T-helper 22 cell (primary cell): ENCODE results near the gene PLOD2.
"Not testable (repeated sequence)": the region's sequence is repeated elsewhere in the genome, so short reads cannot be mapped to it uniquely, and the experiment has no call there.

Source experiments
- DNase-seq: peaks from one replicate; pipeline ENCODE4 v3.0.0-alpha.2; 2020; ENCODE audit warnings: low read depth

Gene PLOD2

DNA sequence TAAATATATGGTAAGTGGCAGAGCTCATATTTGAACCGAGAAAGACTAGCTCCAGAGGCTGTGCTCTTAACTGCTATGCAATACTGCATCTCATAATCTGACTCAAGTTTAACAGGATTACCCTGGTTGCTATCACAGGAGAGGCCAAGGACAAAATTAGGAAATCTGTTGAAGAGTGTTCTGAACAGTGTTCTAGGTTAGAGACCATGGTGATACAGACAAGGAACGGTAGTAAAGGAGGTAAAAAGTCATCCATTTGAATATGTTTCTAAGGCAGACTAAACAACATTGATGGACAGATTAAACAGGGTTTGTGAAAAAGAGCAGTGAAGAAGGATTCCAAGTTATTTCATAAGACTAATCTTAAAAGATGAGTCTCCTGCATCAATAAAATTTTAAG is 22.1 kb downstream of the PLOD2 start:
- no peak for DNase-seq

DNA sequence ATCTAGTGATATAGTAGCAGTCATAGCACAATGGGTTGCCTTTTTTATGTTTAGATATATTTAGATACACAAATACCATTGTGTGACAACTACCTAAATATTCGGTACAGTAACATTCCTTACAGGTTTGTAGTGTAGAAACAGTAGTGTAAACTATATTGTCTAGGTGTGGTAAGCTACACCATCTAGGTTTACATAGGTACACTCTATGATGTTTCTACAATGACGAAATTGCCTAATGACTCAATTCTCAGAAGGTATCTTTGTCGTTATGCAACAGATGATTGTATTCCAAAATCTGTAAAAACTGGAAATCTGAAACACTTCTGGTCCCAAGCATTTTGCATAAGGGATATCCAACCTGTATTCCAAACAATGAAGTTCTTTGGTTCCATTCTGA is 24.3 kb downstream of the PLOD2 start:
- no peak for DNase-seq

DNA sequence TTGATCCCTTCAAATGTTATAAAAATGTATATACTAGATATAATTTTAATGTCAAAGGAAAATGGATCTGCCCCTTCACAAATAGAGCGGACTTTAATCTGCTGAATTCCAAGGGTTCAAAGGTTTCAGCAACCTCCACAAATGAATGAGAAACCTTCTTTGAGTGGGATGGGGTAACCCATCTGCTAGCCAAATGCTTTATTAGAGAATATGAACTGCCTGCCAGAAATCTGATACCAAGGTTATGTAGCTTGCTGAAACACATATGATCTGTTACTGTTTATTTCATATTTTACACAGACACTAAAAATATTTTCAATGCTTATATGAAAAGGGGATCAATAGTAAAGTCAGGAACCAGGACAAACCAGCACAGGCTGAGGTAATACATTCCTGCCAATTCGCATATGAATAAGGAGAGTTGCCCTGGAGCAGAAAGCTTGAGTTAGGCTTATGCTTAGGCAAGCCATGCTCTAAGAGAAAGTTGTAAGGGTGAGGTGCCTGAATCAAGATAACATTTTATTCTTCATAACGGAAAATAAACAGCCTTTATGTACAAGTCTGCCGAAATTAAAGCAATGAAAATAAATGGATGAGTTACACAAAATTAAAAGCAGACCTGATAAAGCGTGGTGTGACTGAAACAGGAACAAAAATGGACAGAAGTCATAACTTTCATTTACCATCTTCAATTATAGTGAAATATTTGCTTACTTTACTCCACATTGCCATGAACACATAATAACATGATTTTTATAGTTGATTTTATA is 26.5 kb downstream of the PLOD2 start:
- DNase-seq = no peak

DNA sequence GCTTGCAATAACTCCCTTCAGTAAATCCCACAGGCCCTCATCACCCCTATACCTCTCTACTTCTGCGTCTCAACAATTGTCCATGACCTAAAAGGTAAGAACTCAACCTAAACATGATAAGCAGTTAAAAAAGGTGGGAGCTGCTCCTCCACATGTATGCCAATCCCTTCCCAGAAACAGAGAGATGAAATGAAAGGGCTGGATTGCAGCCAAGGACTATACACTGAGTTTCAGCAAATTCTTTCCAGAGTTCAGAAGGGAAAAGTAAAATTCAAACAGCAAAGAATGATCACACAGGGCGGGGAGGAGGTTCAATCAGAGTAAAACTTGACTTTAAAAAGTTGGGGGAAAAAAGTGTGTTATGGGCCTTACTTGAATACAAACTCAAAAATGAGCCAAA is 27.5 kb downstream of the PLOD2 start:
- DNase-seq = no peak

DNA sequence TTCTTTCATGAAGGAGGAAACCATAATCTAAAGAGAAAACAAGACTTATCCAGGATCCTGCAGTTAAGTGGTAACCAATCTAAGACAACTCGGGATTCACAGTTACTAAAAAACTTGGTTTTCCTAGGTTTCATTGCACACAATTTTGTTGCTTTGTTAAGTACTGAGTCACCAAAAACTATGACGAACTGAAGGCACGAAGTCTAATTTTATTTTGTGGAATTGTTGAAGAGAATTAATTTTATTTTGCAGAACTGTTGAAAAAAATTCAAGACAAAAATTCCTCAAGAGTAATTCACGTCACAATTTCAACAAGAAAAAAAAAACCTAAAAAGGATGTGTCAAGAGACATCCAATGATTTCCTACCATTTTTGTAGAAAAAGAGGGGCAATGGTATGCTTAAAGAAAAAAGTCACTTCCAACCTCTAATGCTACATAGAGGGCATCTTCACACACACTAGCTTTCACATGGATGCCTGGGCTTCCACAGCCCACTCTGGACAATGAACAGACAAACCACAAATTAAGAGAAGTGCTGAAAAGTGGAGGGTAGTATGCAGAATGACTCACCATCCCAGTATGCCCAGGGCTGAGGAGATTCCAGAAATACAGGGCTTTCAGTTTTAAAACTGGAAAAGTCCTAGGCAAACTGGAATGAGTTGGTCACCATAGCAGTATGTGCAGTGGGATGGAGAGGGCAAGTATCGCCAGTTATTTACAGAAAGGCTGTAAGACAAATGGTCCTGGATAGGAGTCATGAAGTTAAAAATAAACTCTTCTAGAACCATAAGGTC is 29.2 kb downstream of the PLOD2 start:
- no peak for DNase-seq

DNA sequence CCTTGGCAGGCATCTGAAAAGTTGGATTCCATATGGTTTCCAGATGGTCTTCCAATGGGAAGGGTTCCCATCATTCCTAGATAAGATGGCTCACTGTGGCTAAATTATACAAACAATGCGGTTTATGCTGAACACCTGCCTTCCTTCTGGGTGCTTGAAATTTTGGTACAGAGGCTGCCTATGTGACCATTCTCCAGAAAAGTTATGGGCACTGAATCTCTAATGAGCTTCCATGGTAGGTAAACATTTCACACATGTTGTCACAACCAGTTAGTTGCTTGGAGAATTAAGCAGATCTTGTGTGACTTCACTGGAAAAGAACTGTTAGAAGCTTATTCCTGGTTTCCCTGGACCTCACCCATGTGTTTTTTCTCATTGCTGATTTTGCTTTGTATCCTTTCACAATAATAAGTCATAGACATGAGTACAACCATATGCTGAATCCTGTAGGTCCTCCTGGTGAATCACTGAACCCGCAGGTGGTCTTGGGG is 30.1 kb downstream of the PLOD2 start:
- DNase-seq = no peak

DNA sequence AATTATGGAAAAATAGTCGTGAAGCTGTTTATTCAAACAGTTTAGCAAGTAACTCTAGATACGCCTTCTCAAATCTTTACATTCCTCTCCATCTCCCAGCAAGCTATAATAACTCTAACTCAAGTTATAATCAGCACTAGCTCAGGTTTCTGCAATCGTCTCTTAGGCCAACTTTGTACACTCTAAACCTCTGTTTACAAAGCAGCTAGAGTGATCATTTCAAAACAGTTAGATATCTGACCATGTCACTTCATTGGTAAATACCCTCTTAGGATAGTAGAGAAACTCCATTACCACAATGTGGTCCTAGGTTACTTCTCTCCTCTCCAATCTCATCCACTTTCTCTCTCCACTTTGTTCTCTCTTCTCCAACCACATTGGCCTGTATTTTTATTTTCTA is 31.2 kb downstream of the PLOD2 start:
- no peak for DNase-seq

DNA sequence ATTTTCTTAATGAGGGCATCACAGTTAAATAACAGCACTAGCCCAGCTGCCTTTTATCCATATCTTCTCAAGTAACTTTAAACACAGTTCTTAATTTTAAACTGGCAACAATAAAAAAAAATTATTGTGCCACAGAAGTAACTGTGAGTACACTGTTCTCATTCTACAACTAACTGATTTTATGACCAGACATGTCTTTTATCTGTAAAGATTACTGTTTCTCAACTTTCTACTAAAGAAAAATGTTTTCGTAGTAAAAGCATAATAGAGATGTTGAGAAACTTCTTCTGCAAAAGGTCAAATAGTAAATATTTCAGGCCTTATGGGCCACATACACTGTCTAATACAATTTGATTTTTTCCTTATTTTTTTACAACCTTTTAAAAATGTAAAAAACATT is 32.0 kb downstream of the PLOD2 start:
- DNase-seq = no peak

DNA sequence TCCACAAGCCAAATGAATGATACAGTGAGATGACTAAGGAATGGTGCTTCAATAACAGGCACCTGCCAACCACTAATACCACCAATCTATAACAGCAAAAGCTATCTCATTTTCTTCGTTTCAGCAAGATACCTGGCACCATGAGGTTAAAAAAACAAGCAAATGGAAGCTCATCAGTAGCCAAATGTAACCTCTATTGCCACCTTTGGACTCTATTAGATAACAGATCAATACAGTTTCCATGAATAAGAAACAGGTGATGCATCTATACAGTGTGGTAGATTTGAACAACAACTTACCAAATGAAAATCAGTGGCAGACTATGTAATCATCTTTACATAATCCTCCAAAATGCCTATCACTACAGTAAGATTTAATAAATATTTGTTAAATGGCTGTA is 32.8 kb downstream of the PLOD2 start:
- no peak for DNase-seq

DNA sequence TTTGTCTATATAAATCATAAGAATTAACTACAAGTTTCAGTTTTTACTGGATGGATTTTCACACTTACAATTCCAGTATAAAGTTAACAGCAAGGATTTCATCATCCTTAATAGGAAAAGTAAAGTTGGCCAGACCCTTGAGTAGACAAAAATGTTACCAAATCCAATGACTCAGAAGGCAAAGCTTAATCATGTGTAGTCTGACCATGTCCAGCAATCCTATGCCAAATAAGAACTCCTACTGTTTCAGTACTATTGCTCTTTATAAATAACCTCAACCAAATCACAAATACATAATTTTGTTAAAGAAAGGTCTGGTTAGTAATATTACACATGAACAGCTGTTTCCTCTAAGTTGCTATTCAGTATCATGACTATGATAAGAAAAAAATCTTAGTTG is 35.0 kb downstream of the PLOD2 start:
- DNase-seq = no peak

DNA sequence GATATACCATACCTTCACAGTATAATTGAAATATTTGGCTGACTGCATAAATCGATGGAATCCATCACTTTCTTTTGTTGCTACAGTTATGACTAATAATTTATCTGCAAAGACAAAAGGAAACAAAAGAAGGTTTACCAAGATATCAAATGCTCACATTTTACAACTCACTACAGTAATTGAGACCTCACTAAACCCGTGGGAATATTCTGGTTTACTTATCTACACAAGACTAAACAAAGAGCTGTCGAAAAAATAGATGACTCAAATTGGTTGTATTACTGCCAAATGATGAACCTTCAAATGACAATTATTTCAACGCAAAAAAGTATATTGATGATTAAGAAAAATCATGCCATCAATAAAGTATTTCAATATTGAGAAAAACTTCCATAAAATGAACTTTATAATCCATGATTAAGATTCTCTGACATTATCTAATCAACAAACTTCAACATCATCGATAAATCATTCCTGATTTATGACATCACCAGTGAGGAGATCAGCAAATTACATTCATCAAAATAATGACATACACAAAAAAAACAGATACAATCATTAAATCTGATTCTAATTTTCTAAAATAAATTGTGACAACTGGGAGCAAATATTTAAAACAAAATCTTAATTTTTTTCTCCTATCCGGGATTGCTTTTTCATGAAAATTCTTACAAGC is 36.7 kb downstream of the PLOD2 start:
- no peak for DNase-seq

DNA sequence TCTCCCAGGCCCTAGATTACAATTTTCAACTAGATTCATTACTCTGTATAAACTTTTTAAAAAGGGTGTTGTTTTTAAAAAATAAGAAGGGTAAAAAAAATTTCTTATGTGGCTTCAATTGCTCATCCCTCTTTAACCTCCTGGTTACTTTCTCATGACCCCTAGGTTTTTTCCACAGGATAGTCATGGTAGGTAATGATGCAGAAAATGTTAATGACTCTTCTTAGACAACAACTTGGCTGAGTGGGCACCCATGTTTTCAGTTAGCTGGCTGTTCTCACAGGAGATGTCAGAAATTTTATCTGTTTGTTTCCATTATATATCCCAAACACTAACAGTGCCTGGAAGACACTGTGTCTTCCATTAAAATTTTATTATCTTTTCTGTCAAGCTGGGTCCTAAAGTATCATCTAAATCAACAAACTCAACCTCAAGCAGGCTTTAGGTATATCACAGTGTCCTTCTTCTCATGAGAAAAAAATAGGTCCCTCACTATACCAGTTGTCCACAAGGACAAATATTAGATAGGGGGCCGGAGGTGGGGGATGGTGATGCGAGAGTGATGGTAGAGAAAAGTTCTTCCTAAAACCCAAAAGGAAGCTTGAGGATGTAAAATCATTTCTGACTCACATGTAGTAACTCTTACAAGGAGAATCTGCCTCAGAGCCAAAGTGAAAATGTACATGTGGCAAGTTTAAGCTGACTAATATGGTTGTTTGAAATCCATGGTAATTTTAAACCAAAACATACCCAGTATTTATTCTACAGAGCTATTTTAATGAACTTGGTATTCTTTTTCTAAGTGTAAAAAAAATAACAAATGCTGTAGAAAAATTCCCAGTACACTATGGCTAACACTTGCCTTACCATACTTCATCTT is 43.3 kb downstream of the PLOD2 start:
- no peak for DNase-seq

DNA sequence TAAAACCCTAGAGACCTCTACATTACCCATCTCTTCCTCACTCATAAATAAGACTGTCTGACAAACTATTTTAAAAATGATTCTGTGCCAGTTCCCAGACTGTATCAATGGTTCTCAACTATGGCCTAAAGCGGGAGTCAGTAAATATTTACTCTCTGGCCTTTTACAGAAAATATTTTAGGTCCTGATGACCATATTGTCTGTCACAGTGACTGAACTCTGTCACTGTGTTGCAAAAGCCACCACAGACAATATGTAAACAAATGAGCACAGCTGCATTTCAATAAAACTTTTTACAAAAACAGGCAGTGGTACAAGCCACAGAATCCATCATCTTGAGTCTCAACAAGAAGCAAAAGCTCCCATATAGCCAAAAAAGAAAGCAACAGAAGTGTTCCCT is 45.4 kb downstream of the PLOD2 start:
- DNase-seq = no peak

DNA sequence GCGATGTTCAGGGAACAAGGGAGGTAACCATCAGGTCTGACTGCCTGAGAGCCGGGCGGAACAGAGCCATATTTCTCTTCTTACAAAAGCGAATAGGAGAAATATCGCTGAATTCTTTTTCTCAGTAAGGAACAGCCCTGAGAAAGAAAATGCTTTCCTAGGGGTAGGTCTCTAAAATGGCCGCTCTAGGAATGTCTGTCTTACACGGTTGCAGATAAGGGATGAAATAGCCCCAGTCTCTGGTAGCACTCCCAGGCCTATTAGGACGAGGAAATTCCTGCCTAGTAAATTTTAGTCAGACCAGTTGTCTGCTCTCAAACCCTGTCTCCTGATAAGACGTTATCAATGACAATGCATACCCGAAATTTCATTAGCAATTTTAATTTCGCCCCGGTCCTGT is 47.2 kb downstream of the PLOD2 start:
- DNase-seq = not testable (repeated sequence)

DNA sequence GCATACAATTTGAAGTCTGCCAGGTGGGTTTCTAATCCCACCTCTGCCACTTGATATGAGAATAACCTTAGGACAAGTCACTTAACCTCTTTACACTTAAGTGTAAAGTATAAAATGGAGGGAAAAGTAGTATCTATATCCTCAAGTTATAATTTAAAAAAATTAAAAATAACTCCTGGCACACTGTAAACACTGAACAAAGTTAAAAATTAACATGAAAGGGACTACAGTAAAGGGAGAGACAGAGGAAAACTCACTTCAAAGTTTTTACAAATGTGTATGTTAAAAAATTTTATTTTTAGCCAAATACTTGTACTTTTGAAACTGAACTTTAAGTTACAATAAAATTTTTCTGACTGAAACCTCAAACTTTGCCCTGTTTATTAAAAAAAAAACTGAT is 49.6 kb downstream of the PLOD2 start:
- no peak for DNase-seq

DNA sequence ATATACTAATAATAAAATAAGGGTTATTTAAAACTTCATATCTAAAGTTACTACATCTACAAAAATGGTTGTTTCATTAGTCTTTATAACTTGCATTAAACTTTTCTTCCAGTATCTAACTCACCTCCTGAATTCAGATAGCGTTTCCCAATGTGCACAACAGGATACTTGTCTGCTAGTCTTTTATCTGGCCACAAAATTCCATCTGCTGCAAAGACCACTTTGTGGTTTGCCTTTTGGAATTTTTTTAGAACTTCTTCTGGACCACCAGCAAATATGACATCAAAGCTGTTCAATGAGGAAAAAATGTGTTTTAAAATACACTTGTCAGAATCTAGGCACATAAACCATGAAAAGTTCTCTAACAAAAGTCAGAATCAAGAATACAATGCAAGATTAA is 50.8 kb downstream of the PLOD2 start:
- DNase-seq = no peak

DNA sequence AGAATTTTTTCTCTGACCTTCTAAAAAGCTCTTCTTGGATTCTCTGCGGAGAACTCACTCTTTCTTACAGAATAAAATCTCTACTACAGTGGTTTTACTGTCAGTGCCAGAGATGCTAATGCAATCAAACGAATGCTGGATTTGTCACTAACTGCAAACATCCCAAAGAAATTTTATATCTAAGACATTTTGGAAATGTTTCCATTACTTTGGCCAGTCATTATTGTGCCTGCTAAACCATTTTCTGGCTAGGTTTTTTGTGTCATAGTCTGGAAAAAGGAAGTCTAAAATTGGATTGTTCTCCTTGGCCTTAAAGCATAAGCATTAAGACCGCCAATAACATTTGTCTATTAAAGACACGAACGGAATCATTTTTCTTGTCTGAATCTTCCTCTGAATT is 54.0 kb downstream of the PLOD2 start:
- DNase-seq = no peak

DNA sequence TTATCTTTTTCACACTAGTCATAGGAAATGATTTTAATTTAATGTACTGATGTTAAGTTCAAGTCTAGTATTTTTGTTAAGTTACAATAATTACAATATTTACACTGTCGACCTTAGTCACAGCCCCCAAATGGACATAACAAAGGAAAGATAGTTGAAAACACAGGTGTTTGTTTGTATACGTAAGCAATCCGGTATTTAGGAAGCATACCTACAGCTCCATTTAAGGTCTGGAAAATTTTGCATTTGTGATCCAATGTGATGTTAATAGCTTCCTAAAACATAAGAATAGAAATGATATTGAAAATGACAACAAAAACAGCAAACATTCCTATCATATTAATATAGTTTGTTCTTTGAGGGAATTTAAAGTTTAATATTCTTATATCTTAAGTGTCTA is 56.9 kb downstream of the PLOD2 start:
- no peak for DNase-seq

DNA sequence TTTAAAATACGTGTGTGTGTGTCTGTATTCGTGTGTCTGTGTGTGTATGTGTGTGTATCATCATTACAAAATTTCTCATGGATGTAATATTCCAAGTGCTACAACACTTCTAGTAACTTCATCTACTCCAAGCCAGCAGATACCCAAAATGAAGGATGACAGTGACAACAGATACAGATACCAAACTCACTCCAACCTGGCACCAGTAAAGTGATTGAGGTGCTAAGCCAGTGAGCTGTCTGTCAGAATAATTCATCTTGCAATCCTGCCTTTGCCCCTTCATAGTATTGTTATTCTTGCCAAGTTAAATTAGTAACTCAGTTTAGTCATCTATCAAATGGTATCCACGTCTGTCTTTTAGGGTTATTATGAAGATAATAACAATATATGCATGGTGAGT is 58.1 kb downstream of the PLOD2 start:
- no peak for DNase-seq

DNA sequence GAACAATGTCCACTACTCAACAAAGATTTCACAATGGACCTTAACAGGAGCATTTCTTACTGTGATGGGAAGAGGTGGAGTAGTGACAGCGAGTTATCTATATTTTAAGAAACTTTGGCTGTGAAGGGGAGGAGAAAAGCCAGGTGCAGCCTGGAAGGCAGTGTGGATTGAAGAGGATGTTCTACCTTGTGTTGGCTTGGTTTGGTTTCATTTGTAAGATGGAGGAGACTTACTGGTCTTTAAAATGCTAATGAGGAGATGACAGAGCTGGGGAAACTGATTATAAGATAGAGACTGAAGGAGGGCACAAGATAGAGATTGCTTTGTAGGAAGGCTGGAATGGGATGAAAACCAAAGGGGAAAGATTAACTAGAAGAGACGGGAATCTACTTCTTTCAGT is 59.4 kb downstream of the PLOD2 start:
- DNase-seq = no peak

DNA sequence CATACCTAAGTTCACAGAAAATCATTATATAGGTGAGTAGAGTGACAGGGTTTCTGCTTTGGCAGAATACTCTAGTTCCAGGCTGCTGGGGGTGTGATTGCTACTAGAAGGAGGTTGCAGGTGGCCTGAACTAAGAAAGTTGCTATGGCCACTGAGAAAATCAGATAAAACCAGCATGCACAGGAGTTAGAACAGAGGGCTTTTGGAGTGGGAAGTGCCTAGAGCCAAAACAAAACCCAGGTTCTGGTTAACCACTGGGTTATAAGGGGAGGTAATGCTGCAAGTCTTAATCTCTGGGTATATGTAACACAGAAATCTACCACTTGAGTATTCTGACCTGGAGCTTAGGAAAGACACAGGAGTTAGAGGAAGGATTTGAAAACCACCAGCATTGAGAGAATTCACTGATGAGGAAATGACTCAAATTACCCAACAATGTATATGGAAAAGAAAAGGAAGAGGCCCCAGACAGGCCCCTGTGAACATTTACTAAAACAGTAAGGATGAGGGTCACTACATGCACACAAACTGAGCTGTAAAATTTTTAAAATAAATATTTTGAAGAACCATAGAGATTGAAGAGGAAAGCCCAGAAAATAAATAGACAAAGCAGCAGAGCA is 60.0 kb downstream of the PLOD2 start:
- no peak for DNase-seq

DNA sequence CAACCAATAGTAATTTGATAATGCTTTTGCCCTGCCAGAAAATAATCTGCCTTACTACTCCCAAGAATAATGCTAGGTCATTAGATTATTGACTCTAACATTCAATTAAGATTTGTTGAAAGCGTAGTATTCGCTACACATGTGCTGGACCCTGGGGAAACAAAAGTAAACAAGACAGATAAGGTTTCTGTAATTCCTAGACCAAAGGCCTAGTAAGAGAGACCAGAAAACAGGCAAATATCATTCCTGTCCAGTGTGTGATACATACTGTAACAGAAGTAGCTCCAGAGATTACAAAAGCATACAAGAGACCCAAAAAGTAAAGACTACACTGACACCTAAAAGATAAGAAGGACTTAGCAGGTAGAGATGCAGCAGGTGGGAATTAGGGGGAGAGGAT is 60.8 kb downstream of the PLOD2 start:
- no peak for DNase-seq
